Measurements from ENCODE around the gene TASL. TPM values are rescaled to one million over a fixed set of nuclear protein-coding genes. Genes with fewer than 3 reads are reported as not detected.

TASL gene
- polyA plus RNA-seq, 1 experiment = not detected

GRCh38 chrX:30576881-30577280, 685 bp downstream of the TASL start:
- no peak for TF ChIP-seq CTCF (IDR thresholded peaks at IDR 0.05; ENCODE audit: low read depth, low read length)
- POLR2A ChIA-PET = no interaction called here
- no peak overlapping the region for H3K27ac ChIP-seq (ENCODE audit: low read depth, low read length)
- H3K4me3 ChIP-seq (ENCODE audit: low read depth, low read length) = no peak overlapping the region
- CTCF ChIA-PET = interaction anchor here (0.5 kb wide), 1 partner anchor 135 kb away, joined by 4 read pairs; no protein-coding TSS in a partner anchor
- H3K27me3 ChIP-seq (ENCODE audit: control insufficient read depth, insufficient read depth, low read length) = no peaks in the 10 kb centered on the region
- H3K9me3 ChIP-seq (ENCODE audit: control insufficient read depth, insufficient read depth, low read length) = no peaks in the 10 kb centered on the region
- DNase-seq (ENCODE audit: low read depth, low spot score) = no peak

GRCh38 chrX:30573125-30573524, 4.4 kb downstream of the TASL start:
- CTCF ChIA-PET = no interaction called here
- Histone ChIP-seq H3K27me3 (ENCODE audit: control insufficient read depth, insufficient read depth, low read length) (no peaks in the 10 kb centered on the region), H3K27ac (ENCODE audit: low read depth, low read length) (no peak overlapping the region), H3K9me3 (ENCODE audit: control insufficient read depth, insufficient read depth, low read length) (no peaks in the 10 kb centered on the region), H3K4me3 (ENCODE audit: low read depth, low read length) (no peak overlapping the region)
- POLR2A ChIA-PET = no interaction called here
- no peak for TF ChIP-seq CTCF (IDR thresholded peaks at IDR 0.05; ENCODE audit: low read depth, low read length)
- DNase-seq (ENCODE audit: low read depth, low spot score) = no peak

DNA sequence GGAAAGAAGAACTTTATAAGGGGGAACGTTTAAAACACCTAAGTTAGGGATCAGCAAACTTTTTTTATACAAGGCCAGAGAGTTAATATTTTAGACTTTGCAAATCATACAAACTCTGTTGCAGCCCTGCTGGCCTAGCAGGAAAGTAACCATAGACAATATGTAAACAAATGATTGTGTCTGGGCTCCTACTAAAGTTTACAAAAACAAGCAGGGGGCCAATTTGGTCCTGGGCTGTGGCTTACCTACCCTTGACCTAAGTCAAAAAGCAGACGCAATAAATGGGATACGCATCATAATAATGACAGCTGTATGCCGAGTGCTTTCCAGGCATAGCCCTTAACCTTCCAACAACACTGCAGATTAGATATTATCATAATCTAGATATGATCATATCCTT, 4.9 kb downstream of the TASL start:
- Histone ChIP-seq H3K27me3 (ENCODE audit: control insufficient read depth, insufficient read depth, low read length) (no peaks in the 10 kb centered on the region), H3K27ac (ENCODE audit: low read depth, low read length) (no peak overlapping the region), H3K9me3 (ENCODE audit: control insufficient read depth, insufficient read depth, low read length) (no peaks in the 10 kb centered on the region), H3K4me3 (ENCODE audit: low read depth, low read length) (no peak overlapping the region)
- TF ChIP-seq CTCF (IDR thresholded peaks at IDR 0.05; ENCODE audit: low read depth, low read length) = no peak
- DNase-seq (ENCODE audit: low read depth, low spot score) = no peak
- CTCF ChIA-PET = interaction anchor here (1.0 kb wide), 1 partner anchor 63 kb away, joined by 3 read pairs; no protein-coding TSS in a partner anchor
- POLR2A ChIA-PET = no interaction called here

GRCh38 chrX:30572004-30572403, 5.6 kb downstream of the TASL start:
- DNase-seq (ENCODE audit: low read depth, low spot score) = no peak
- Histone ChIP-seq H3K27ac (ENCODE audit: low read depth, low read length) (no peak overlapping the region), H3K4me3 (ENCODE audit: low read depth, low read length) (no peak overlapping the region), H3K9me3 (ENCODE audit: control insufficient read depth, insufficient read depth, low read length) (no peaks in the 10 kb centered on the region), H3K27me3 (ENCODE audit: control insufficient read depth, insufficient read depth, low read length) (no peaks in the 10 kb centered on the region)
- POLR2A ChIA-PET = no interaction called here
- CTCF ChIA-PET = interaction anchor here (1.0 kb wide), 1 partner anchor 64 kb away, joined by 3 read pairs; no protein-coding TSS in a partner anchor
- no peak for TF ChIP-seq CTCF (IDR thresholded peaks at IDR 0.05; ENCODE audit: low read depth, low read length)

DNA sequence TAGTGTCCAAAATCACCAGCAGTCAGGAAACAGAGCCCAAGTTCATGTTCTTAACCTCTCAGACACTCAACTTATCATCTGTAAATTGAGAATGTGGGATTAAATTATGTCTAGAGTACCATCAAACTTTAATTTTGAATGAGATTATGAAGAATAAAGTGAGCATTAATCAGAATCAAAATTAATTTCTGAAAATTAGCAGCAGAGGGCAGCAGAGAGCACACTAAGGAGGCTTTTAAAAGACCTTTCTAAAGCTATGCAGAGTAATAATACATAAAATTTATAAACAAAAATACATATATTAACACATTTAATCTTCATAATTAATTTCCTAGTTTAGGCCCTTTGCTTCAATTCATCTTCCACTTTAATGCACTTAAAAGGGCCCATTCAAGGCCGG, 7.1 kb downstream of the TASL start:
- POLR2A ChIA-PET = interaction anchor here (0.6 kb wide), 1 partner anchor 75 kb away, joined by 3 read pairs; no protein-coding TSS in a partner anchor
- TF ChIP-seq CTCF (IDR thresholded peaks at IDR 0.05; ENCODE audit: low read depth, low read length) = peak; percentile 43
- Histone ChIP-seq H3K4me3 (ENCODE audit: low read depth, low read length) (no peak overlapping the region), H3K9me3 (ENCODE audit: control insufficient read depth, insufficient read depth, low read length) (no peaks in the 10 kb centered on the region), H3K27ac (ENCODE audit: low read depth, low read length) (no peak overlapping the region), H3K27me3 (ENCODE audit: control insufficient read depth, insufficient read depth, low read length) (no peaks in the 10 kb centered on the region)
- CTCF ChIA-PET = interaction anchor here (0.5 to 2.5 kb wide), 23 partner anchors 9 to 167 kb away, joined by 3 to 25 read pairs (median 5); no protein-coding TSS in a partner anchor
- DNase-seq (ENCODE audit: low read depth, low spot score) = no peak
